SKM-1 (cell line): Measurements from ENCODE around the gene FUCA2.
"Not testable (repeated sequence)": the region's sequence is repeated elsewhere in the genome, so short reads cannot be mapped to it uniquely, and the experiment has no call there.

Experiments used
- DNase-seq: peaks from one replicate; lab custom pipeline; 2025; ENCODE audit not compliant: unreplicated experiment; lab: John Stamatoyannopoulos, UW

FUCA2 gene

DNA sequence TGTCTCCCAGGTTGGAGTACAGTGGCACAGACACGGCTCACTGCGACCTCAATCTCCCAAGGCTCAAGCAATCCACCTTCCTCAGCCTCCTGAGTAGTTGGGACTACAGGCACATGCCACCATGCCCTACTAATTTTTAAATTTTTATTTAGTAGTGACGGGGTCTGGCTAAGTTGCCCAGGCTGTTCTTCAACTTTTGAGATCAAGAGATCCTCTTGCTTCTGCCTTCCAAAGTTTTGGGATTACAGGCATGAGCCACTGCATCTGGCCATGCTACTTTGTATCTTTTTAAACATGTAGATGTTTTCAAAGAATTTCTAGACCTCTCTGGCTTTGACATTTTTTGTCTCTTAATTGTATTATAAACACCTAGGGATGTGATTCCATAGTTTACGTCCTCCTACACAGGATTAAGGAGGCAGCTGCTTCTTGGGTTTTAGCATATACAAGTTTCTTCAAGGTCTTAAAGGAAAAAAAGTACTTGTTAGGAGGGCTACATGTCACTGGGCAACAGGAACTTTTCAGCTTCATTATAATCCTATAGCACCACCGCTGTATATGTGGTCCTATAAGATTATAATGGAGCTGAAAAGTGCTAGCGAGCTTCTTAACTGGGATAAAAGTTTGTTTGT is 62.3 kb downstream of the FUCA2 start:
- DNase-seq = no peak

DNA sequence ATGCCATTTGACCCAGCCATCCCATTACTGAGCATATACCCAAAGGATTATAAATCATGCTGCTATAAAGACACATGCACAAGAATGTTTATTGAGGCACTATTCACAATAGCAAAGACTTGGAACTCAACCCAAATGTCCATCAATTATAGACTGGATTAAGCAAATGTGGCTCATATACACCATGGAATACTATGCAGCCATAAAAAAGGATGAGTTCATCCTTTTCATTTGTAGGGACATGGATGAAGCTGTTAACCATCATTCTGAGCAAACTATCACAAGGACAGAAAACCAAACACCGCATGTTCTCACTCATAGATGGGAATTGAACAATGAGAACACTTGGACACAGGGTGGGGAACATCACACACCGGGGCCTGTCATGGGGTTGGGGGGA is 63.7 kb downstream of the FUCA2 start:
- DNase-seq = not testable (repeated sequence)
